ENCODE measurements around the gene CYP8B1.

GRCh38 chr3:42906070-42906847 lies 30.6 kb upstream of the CYP8B1 start, which contains the start of gene ZNF662:
- TF ChIP-seq CTCF (conservative IDR thresholded peaks at IDR 0.05; ENCODE audit: low read depth in 2 of 2) (no peak), EZH2 (IDR thresholded peaks at IDR 0.05; ENCODE audit: low read depth, unreplicated experiment) (no peak), EZH2phosphoT487 (IDR thresholded peaks at IDR 0.05; ENCODE audit: unreplicated experiment) (no peak), POLR2AphosphoS5 (IDR thresholded peaks at IDR 0.05; ENCODE audit: low read depth) (no peak), NANOG (IDR thresholded peaks at IDR 0.05; ENCODE audit: borderline replicate concordance) (no peak), REST (IDR thresholded peaks at IDR 0.05; ENCODE audit: unreplicated experiment) (no peak), JUNB (IDR thresholded peaks at IDR 0.05; ENCODE audit: unreplicated experiment) (no peak), ZNF462 (CRISPR knock-in tag; IDR thresholded peaks at IDR 0.05) (no peak)

Measured in GM23338 (cell line).